Fibroblast of skin of left biceps (primary cell): ENCODE measurements around the gene THUMPD1.
A peak's percentile ranks its signal among the peaks of the same experiment; 100 is the strongest.
"Not testable (repeated sequence)": the region's sequence is repeated elsewhere in the genome, so short reads cannot be mapped to it uniquely, and the experiment has no call there.

Experiments
- DNase-seq, 2 experiments: peaks; one replicate each; pipeline ENCODE4 v3.0.0-alpha.2; 2013; ENCODE audit warnings: low read depth in 2 of 2

The THUMPD1 gene, protein sequence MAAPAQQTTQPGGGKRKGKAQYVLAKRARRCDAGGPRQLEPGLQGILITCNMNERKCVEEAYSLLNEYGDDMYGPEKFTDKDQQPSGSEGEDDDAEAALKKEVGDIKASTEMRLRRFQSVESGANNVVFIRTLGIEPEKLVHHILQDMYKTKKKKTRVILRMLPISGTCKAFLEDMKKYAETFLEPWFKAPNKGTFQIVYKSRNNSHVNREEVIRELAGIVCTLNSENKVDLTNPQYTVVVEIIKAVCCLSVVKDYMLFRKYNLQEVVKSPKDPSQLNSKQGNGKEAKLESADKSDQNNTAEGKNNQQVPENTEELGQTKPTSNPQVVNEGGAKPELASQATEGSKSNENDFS

DNA sequence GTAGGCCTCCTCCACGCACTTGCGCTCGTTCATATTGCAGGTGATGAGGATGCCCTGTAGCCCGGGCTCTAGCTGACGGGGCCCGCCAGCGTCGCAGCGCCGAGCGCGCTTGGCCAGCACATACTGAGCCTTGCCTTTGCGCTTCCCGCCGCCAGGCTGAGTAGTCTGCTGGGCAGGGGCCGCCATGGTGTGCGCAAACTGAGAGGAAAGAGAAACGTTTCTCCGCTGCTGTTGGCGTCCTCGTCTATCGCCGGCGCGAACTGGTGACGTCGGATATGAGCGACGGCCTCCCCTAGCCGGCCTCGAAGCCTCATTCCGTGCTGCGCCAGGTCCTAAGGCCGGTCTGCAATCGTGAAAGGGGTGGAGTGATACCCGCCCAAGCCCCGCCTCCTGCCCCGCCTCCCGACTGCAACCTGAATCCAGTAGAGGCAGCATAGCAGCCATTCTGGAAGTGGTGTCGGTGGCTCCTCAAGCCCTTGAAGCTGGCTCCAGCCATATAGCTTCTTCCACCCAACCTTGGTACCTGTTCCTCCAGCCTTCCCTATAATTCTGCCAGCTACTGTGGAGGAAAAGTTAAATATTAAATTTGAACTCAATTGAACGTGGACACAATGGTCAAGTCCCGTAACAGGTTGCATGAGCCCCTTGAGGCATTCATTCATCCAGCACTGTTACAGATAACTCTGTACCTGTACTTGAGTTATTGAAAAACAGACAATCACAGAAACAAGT lies at the start of gene THUMPD1:
THUMPD1 (minus strand) TSS at position 265 of the 732 bp plus-strand sequence; CDS start at position 186, 79 bp downstream.
- DNase-seq = peak; percentile 84 to 85

DNA sequence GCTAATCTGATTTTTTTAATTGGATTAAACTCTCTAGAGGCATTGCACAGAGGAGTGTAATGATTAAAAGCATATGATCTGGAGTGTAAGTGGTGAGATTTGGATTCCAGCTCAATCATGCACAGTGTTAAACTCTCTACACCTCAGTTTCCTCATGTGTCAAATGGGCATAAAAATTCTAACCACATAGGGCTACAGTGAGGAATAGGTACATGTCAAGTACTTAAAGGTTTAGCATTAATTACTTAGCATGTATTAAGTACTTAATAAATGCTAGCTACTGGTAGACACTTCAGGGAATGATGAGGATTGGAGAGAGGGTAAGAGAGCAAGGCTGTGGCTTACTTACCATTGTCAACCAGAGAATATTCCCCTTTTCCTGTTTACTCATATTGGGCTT lies 47.5 kb upstream of the THUMPD1 start:
- DNase-seq = no peak

DNA sequence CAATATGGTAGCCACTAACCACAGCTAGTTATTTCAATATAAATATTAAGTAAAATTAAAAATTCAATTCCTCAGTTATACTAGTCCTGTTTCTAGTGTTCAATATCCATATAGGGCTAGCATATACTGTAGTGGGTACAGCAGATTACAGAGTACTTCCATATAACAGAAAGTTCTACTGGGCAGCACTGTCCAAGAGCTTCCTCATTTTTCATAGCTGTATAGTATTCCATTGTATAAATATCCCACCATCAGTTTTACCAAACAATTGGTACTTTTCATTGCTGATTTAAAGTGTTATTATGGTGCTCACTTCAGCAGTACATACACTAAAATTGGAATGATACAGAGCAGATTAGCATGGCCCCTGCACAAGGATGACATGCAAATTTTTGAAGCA lies 42.6 kb upstream of the THUMPD1 start:
- DNase-seq = no peak

DNA sequence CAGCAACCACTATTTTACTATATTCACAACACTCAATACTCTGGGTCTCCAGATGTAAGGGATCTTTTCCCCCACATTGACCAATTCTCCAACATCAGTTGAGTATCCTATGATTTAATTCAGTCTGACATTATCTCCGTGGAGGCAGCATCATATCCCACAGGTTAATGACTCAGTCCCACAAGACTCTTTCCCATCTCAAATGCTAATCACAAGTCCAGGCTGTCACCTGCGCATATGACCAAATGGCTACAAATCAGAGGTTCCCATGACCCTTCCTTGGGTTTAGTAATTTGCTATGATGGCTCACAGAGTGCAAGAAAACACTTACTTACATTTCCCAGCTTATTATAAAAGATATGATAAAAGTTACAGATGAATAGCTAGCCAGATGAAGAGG lies 40.9 kb upstream of the THUMPD1 start:
- DNase-seq = no peak

DNA sequence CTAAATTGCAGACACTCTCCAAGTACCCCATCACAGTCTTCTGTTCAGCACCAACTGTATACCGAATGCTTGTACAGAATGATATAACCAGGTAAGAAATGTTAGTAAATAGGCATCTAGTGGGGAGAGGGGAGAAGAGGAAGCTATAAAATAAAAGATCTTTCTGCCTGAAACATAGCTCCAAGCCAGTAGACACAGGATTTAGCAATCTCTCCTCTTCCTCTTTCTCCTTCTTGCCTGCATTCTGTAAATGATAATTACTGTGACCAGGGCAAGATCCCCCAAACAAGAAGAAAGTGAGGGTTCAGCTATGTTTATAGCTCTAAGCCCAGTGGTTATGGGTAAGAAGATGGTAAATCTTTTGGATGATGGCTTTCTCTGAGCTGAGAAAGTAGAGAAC lies 40.1 kb upstream of the THUMPD1 start:
- no peak for DNase-seq

DNA sequence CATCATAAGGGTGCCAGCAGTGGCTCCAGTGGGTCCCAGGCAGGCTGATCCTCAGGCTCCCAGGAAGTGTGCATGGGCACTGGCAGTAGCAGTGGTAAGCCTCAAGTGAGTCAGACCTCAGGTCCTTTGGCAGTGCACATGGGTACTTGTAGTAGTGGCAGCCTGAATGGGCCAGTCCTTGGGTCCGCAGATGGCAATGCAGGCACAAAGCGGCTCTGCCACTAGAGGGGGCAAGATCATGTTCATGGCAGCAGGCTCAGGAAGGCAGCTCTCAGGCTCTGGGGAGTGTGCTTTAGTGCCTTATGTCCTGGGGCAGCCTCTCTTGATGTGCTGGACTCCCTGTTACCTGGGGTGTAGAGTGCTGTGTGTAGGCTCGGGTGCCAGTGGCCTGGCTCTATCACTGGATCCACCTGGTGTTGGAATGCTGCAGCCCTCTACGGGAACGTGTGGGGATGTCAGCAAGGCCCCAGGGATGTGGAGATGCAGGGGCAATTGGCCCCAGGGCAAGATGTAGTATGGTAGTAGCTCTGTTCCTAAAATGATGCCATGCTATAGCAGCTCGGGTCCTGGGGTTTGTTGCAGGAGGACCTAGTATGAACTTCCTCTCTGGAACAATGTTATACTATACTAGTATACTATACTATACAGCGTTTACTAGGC lies 33.2 kb upstream of the THUMPD1 start:
- DNase-seq = no peak

DNA sequence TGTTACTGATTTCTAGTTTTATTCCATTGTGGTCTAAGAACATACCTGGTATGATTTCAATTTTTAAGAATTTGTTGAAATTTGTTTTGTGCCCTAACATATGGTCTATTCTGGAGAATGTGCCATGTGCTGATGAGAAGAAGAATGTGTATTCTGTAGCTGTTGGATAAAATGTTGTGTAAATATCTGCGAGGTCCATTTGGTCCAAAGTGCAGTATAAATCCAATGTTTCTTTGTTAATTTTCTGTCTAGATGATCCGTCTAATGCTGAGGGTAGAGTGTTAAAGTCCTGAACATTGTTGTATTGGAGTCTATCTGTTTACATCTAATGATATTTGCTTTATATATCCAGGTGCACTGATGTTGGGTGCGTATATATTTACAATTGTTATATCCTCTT lies 32.1 kb upstream of the THUMPD1 start:
- no peak for DNase-seq

DNA sequence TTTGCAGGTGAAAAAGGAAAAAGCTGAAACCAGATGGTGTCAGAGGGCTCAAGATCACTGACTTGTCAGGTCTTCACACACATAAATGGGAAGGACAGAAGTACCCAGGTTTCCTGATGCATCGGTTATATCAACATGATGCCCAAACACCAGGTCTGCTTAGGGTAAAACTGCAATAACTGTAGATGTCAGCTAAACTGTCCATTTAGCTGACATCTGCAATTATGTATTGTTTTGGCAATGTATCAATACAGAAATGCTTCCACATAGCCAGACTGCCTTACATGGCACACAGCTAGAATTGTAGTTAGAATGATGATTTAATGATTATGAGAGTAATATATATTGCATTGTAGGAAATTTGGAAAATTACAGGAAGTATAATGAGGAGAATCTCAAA lies 27.2 kb upstream of the THUMPD1 start:
- DNase-seq = no peak

DNA sequence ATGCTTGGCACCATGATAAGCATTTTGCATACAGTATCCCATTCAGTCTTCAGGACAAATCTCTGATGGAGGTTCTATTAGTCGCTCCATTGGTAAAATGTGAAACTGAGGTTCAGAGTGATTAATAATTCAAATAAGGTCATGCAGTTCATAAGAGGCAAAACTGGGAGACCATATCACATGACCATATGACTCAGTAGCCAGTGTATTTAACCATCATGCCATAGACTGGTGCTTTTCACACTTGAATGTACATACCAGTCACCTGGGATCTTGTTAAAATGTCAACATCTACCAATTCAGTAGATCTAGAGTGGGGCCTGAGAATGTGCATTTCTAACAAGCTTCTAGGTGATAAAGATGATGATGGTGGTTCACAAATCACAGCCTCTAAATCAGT lies 26.5 kb upstream of the THUMPD1 start:
- DNase-seq = no peak

DNA sequence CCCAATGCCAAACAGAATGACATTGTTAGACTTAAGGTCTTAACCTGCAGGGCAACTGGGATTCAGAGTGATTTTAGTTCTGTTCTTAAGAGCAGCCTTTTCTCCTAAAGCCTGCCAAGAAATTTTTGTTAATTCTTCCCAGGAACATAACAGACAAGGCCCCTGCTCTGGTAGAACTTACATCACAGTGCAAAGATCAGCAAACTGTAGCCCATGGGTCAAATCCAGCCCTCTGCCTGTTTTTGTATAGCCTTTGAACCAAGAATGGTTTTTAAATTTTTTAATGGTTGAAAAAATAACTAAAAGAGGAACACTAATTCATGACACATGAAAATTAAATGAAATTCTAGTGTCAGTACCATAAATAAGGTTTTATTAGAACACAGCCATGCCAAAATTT lies 26.0 kb upstream of the THUMPD1 start:
- DNase-seq = no peak

DNA sequence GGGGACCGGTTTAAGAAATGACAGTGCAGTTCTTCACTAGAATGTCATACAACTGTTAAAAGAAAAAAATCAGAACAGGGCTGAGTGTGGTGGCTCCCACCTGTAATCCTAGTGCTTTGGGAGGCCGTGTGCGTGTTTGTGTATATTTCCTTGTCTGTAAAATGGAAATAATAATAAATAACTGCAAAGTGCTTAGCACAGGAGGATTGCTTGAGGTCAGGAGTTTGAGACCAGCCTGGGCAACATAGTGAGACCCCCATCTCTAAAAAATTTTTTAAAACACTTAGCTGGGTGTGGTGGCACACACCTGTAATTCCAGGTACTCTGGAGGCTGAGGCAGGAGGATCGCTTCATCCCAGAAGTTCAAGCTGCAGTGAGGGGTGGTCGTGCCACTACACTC lies 24.7 kb upstream of the THUMPD1 start:
- DNase-seq = no peak

DNA sequence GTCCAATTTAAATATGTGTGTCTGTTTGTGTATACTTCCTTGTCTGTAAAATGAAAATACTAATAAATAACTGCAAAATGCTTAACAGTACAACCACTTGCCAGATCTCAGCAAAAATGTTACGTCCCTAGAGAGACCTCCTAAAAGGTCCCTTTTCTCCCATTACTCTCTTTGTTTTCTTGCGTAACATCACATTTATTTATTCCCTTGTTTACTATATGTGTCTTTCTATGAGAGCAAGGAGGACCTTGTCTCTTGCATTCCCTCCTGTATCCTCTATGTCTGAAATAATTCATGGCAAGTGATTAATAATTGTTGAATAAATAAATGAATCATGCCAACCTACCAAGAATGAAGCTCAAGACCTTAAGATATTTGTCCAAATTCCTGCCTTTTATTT lies 24.1 kb upstream of the THUMPD1 start:
- no peak for DNase-seq

DNA sequence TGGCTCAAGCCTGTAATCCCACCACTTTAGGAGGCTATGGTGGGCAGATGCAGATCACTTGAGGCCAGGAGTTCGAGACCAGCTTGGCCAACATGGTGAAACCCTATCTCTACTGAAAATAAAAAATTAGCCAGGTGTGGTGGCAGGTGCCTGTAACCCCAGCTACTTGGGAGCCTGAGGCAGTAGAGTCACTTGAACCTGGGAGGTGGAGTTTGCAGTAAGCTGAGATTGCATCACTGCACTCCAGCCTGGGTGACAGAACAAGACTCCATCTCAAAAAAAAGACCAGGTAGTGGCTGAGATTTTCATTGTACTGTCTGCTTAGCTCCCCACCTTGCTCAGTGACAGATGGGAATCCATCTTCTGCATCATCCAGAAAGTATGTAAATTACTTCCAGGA lies 22.8 kb upstream of the THUMPD1 start:
- not testable (repeated sequence) for DNase-seq

DNA sequence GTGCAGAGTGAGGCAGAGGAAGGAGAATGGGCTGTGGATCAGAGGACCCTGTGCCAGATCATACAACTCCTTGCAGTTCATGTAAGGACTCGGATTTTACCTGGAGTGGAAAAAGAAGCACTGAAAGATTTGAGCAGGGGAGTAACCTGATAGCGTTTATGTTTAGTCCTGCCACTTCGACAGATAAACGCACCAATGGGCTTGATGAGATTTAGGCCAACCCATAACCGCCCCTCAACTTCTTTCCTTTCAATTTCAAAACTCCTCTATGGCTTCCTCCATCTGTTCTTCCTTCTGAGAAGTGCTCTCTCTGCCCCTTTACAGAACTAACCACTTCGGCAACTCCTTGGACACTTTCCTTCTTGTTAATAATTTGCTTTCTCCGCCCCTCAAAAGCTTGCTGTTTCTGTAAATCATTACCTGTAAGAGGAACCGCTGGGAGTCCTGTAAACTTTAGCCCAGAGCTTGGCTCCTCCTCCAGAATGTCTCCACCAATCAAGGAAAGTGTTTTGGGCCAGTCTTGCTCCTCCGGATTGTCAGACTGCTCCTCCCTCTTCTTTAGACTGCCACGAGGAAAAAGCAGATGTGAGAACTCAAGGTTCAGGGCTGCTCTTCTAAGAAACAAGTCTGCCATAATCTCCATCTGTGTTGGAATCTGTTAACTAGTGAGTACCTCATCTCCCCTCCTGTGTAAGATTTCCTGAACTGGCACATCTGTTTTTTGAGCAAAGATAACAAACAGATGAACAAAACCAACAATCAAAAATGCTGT lies 22.0 kb upstream of the THUMPD1 start, which contains the start of gene ACSM3:
ACSM3 (plus strand) TSS at position 554 of the 772 bp plus-strand sequence. CDS start 6,021 bp downstream, outside the sequence.
- peak in 1 of 2 experiments; percentile 19 for DNase-seq

DNA sequence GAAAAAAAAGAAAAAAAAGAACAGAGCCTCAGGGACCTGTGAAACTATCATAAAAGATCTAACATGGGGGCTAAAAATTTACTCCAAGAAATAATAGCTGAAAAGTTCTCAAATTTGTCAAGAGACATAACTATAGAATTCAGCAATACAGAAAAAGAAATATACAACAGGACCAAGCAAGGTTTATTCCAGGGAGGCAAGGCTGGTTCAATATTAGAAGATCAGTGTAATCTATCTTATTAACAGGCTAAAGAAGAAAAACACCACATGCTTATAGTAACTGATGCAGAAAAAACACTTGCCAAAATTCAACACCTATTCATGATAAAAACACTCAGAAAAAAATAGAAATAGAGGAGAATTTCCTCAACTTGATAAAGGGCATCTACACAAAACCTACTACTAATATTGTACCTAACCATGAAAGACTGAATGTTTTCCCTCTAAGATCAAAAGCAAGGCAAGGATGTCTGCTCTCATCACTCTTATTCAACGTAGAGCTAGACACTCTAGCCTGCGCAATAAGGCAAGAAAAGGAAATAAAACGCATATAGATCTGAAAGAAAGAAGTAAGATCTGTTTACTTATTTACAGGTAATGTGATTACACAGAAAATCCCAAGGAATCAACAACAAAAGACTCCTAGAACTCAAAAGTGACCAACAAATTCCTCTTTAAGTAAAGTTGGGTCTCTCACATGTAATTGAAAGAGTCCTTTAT lies 20.9 kb upstream of the THUMPD1 start:
- DNase-seq = no peak

DNA sequence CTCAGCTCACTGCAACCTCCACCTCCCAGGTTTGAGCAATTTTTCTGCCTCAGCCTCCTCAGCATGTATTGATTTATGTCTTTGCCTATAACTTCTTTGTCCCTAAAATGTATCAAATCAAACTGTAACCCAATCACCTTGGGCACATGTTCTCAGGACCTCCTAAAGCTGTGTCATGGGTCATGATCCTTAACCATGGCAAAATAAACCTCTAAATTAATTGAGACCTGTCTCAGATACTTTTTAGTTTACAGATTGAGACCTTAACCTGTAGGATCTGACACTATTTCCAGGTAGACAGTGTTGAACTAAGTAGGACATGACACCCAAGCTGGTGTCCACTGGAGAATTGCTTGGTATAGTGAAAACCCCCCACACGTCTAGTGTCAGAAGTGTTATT lies 19.6 kb upstream of the THUMPD1 start:
- no peak for DNase-seq

DNA sequence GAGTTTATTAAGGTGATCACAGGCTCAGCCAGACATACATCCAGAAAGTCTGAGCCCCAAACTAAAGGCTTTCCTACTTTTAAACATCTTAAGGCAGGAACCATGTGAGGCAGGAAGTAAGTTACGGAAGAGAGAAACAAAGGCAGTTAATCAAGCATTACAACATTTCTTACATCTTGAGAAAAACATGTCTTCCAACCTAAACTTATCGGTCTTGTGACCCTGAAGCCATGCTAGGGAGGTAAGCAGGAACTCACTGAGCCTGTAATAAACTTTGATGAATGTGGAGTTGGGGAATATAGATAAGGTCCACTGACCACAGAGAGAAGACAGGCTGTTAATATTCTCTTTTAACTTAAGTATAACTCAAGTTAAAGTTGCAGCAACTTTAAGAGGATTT lies 18.7 kb upstream of the THUMPD1 start:
- DNase-seq = no peak

DNA sequence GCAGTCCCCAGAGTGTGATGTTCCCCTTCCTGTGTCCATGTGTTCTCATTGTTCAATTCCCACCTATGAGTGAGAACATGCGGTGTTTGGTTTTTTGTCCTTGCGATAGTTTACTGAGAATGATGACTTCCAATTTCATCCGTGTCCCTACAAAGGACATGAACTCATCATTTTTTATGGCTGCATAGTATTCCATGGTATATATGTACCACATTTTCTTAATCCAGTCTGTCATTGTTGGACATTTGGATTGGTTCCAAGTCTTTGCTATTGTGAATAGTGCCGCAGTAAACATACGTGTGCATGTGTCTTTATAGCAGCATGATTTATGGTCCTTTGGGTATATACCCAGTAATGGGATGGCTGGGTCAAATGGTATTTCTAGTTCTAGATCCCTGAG lies 14.2 kb upstream of the THUMPD1 start:
- not testable (repeated sequence) for DNase-seq

DNA sequence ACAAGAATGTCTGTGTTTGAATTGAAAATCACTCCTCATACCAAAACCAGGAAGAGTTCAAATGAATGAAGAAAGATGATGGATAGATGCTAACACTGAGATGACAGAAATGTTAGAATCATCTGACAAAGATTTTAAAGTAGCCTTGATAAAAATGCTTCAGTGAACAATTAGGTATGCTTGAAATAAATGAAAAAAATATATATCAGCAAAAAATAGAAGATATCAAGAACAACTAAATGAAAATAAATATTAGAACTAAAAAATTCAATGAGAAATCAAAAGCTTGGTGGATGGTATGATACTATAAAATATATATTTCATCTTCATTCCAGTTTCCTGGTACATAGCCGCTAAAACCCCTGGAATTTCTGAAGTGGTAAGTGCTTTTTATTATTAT lies 13.6 kb upstream of the THUMPD1 start:
- DNase-seq = no peak

DNA sequence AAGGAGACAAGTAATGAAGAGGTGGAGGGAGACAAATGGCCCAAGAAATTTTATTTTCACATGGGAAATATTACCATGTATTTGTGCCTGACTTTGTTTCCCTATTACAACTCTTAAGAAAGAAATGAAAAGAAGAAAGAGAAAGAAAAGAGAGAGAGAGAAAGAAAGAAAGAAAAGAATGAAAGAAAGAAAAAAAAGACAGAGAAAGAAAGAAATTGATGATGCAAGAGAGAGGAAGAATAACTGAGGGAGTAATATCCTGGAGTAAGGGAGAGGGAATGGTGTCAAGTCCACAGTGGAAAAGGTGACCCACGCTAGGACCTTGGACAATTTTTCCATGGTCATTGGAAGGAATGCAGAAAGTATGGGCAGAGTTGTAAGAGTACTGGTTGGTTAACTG lies 12.1 kb upstream of the THUMPD1 start:
- DNase-seq = no peak

DNA sequence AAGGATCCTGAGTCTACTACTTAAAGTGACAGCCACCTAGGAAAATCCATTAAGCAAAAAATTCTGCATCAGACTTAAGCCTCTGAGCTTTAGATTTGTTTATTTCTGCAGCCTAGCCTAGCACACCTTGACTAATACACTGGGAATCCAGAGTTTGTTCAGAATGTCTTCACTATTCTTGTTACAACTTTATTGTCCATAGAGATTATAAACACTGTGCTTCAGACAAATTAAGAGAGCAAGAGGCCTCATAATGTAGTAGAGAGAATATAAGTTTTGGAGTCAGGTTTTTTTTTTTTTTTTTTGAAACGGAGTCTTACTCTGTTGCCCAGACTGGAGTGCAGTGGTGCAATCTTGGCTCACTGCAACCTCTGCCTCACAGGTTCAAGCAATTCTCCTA lies 8.9 kb upstream of the THUMPD1 start:
- no peak for DNase-seq
